GM18867 (cell line): ENCODE measurements around the gene RFESD.
A peak's percentile ranks its signal among the peaks of the same experiment; 100 is the strongest.
"Not testable (repeated sequence)": the region's sequence is repeated elsewhere in the genome, so short reads cannot be mapped to it uniquely, and the experiment has no call there.

Experiments used
- ATAC-seq: cut with Tn5 transposase; IDR thresholded peaks from one replicate; pipeline ENCODE4 v1.9.1; 2021; ENCODE audit warnings: mild to moderate bottlenecking, moderate library complexity; ENCODE audit not compliant: unreplicated experiment

Gene RFESD

DNA sequence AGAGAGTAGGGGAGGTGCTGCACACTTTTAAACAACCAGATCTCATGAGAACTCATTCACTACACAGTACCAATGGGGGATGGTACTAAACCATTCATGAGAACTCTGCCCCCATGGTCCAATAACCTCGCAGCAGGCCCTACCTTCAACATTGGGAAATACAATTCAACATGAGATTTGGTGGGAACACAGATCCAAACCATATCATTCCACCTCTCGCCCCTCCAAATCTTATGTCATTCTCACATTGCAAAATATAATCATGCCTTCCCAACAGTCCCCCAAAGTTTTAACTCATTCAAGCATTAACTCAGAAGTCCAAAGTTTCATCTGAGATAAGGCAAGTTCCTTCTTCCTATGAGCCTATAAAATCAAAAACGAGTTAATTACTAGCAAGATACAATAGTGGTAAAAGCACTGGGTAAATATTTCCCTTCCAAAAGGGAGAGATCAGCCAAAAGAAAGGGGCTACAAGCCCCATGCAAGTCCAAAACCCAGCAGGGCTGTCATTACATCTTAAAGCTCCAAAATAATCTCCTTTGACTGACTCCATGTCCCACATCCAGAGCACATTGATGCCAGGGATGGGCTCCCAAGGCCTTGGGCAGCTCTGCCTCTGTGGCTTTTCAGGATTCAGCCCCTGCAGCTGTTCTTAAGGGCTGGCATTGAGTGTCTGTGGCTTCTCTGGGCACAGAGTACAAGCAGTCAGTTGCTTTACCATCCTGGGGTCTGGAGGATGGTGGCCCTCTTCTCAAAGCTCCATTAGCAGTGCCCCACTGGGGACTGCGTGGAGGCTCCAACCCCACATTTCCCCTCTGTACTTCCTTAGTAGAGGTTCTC is 18.4 kb upstream of the RFESD start:
- ATAC-seq = no peak

DNA sequence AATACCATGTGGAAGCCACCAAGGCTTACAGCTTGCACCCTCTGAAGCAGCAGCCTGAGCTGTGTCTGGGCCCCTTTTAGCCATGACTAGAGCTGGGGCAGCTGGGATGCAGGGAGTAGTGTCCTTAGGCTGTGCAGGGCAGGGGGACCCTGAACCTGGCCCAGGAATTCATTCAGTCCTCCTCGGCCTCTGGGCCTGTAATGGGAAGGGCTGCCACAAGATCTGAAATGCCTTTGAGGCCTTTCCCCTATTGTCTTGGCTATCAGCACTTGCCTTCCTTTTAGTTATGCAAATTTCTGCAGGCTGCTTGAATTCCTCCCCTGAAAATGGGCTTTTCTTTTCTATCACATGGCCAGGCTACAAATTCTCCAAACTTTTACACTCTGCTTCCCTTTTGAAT is 17.6 kb upstream of the RFESD start:
- no peak for ATAC-seq

DNA sequence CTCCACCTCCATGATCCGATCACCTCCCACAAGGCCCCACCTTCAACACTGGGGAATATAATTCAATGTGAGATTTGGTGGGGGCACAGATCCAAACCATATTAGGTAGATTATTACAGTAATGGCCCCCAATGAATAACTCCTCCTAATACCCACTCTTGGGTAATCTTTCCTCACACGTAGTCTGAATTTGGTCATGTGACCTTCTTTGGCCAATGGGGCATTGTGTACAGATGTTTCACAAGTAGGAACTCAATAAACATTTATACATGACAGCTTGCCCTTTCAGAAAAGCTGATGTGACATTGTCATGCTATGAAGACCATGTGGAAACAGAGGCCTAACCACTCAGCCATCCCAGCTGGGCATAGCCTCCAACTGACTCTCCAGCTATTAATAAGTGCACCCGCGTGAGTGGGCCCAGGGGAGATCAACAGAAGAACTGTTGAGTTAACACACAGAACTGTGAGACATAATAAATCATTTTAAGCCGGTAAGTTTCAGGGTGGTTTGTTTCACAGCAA is 16.1 kb upstream of the RFESD start:
- no peak for ATAC-seq

DNA sequence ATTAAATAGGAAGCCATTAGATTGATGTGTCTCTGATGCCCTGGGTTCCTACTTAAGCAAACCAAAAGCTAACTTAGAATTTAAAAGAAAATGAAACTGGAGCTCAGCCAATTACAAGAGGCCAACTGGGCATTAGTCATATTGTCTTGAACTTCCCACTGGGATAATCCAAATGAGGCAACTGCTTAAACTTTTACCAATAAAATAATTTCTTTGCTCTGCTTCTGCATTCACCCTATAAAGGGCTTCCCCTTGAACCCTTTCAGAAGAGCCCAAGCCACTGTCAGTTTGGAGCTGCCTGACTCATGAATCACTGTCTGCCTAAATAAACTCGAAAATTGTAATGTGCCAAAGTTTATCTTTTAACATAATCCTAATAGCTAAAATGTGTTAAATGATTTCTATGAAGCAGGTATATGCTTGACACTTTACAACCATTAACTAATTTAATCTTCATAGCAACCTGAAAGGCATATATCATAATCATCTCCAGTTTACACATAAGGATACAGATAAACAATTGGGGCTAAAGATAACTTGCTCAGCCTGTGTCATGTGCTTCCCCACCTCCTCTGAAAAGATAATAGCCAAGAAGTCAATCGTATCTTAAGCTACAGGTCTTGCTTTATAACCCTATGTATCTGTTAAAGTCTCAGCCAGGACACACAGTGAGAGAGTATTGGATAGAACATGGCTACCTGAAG is 15.2 kb upstream of the RFESD start:
- no peak for ATAC-seq

DNA sequence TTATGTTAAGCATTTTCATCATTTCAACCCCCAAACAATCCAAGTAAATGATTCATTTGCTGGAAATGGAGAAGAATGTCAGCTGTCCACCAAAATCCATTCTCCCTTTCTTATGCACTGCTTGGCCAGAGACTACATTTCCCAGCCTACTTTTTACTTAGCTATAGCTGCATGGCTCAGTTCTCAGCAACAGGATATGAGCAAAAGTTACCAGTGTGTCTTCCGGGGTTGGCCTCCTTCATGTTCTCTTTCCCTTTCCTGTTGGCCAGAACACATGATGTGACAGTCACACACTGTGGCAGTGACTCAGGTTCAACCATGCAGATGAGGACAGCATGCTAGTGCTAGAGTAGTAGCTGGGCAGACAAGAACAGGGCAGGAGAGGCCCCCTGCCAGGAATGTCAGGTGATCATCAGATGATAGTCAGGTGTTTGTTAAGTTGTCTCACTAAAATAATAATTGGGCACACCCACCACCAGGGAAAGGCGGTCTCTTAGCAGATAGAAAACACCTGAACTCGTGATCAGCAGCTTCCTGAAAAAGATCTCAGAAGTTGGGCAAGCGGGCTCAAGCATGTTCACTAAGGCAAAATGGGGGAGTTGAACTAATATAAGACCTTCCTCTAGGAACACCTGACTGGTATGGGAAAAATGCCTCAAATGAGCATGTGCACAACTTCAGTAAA is 14.4 kb upstream of the RFESD start:
- ATAC-seq = peak; percentile 90

DNA sequence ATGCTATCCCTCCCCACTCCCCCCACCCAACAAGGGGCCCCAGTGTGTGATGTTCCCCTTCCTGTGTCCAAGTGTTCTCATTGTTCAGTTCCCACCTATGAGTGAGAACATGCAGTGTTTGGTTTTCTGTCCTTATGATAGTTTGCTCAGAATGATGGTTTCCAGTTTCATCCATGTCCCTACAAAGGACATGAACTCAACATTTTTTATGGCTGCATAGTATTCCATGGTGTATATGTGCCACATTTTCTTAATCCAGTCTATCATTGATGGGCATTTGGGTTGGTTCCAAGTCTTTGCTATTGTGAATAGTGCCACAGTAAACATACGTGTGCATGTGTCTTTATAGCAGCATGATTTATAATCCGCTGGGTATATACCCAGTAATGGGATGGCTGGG is 13.6 kb upstream of the RFESD start:
- not testable (repeated sequence) for ATAC-seq

DNA sequence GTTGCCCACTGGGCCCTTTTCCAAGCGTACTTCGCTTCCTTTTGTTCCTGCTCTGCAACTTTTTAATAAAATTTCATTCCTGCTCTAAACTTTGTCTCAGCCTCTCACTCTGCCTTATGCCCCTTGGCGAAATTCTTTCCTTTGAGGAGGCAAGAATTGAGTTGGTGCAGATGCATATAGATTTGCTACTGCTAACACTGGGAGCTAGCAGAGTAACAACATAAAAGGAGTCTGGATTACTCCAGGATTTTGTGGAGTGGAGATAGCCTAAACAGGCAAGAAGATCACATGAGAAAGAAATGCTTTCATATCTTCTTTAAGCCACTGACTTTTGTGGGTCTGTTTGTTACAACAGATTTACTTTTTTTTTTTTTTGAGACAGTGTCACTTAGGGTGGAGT is 12.9 kb upstream of the RFESD start:
- ATAC-seq = no peak

DNA sequence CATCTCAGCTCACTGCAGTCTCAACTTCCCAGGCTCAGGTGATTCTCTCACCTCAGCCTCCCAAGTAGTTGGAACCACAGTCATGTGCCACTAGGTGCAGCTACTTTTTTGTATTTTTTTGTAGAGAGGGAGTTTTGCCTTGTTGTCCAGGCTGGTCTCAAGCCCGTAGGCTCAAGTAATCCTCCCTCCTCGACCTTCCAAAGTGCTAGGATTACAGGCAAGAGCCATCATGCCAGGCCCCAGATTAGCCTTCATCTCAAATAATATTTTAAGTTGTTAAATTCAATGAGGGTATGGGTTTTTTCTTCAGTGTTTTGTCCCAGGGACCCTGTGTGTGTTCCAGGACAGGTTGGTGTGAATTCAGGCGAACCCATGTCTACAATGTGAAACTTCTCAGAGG is 12.5 kb upstream of the RFESD start:
- ATAC-seq = no peak

DNA sequence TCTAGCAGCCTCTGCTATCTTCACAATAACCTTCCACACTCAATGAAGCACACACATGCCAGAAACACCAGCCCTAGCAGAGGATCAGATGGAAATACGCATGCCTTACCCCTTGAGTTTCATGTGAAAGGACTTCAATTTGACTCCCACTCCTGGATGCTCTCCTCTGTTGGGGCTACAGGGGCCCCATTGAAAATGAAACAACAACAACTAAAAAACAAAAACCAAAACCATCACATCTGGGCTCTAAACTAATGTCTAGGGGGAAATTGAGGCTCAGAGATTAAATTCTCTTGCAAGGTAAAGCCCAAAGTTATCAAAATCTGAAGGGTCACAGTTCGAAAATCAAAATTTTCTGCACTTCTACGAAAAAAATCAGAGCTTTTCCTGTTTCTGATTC is 7.9 kb upstream of the RFESD start:
- ATAC-seq = no peak

DNA sequence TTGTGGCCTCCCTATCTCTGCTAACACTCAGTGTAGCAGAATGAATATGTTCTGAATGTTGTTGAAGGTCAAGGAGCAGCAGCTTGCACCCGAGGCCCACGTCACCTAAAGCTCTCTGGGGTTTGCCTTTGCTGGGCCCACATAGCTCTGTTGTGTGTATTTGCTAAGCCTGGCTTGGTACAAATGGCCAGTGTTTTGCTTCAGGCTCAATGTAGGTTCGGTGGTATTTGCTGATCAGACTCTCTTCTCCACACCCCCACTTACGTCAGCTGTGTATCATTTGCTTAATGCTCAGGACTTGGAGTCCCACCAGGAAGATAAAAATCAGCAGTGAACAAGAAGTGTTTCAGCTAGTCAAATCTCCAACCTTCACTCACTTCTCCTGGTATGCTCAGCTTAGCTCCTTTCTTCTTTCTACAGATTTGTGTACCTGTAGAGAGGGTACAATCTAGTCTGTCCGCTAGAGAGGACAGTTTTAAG is 4.8 kb upstream of the RFESD start:
- ATAC-seq = no peak

DNA sequence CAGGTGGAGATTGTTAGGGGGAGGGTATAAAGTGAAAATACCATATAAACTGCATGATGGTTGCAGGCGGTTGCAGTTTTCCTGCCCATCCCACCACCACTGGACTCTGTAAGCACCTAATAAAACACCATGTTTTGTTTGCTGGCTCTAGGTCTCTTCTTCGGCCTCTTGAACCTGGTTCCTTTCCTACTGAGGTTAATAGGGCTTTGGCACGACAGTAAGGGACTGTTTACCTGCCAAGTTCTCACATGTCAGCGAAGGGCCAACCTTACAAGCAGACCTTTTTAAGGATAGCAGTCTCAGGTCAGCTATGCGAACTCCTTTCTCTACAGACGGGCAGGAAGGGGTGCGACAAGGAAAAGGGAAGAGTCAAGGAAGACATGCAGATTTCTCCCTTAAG is 3.4 kb upstream of the RFESD start:
- ATAC-seq = no peak

DNA sequence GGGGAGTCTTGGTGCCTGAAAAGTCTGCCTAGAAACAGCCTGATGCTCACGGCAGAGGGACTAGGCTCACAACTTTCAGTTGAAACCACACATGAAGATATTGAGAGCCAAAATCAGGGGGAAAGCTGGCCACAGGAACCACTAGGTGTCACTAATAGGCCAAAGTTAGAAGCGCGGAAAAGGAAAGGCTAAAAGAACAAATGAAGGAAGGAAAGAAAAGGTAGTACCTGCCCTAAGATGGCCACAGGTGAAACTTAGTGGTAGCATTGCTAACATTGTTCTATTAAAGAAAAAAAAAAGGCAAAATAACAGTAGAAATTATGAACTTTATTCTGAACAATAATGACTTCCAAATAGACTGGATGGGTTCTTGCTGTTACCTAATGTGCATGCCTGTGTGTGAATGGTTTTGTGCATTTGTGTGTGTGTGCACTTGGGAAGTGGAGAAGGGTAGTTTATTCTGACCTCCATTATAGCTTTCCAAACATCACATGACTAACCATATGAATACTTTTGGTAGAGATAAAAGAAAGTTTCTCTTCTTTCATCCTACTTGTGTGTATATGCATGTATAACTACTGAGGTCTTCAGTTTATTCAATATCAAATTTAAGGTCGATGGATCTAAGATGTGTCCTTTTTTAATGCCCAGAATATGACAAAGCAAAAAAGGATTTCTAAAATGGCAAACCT is 2.1 kb upstream of the RFESD start:
- ATAC-seq = peak; percentile 35

DNA sequence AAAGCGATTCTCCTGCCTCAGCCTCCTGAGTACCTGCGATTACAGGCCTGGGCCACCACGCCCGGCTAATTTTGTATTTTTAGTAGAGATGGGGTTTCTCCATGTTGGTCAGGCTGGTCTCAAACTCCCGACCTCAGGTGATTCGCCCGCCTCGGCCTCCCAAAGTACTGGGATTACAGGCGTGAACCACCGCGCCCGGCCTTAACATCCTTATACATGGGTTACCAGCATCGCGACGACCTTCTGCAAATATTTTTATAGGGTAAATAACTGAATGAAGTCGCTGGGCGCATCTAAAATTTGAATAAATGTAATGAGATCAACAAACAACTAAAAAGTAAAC is 380 bp upstream of the RFESD start:
- ATAC-seq = not testable (repeated sequence)

DNA sequence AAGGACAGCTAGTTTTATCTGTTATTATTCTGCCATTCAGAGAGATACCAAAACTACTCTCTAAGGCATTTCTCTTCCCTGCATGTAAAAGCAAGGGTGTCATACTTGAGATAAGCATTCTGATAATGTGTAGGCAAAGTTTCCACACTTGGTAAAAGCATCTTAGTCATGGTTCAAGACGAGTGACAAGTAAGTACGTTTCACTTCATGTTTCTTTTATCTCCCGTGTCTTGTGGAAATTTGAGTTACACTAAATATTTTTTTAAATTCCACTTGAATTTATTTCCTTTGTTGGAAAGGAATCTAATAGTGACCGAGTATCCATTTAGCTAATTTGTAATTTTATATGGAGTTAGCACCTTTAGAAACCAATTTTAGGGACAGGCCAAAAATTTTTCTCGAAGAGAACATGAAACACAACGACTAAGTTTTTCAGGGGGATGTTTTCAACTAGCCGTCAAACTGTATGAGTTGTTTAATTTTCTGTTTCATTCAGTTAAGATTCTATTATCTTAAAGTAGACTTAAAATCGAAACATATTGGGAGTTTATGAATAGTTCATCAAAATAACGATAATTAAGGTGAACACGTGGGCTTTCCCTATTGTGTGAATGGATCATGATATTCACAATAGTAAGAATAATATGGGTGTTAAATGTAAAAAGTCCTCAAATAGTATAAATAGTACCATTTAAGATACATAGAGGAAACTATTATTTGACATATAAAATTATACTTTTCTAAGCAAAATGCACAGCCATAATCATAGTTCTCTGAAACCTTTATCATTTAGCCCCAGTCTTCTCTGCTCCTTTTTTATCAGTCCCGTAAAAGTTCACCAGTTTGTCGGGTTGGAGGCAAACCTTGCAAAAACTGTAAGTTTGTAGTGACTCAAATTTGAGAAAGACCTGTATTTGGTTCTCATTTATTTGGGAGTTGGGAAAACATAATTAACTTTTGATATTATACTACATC is 1.6 kb downstream of the RFESD start:
- ATAC-seq = no peak

DNA sequence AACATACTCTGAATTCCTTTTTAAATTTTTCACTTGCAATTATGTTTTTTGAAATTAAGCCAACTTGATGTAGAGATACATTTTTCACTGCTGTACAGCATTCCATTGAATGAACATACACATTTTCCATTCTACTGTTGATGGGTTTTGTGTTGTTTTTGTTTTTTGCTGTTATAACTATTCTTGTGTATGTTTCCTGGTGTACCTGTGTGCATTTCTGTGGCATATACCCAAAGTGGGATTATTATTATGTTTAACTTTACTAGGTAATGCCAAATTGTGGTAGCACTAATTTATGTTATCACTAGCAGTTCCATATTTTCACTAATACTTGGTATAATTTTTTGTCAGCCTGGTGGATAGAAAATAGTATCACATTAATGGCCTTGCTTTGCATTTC is 2.7 kb downstream of the RFESD start:
- no peak for ATAC-seq

DNA sequence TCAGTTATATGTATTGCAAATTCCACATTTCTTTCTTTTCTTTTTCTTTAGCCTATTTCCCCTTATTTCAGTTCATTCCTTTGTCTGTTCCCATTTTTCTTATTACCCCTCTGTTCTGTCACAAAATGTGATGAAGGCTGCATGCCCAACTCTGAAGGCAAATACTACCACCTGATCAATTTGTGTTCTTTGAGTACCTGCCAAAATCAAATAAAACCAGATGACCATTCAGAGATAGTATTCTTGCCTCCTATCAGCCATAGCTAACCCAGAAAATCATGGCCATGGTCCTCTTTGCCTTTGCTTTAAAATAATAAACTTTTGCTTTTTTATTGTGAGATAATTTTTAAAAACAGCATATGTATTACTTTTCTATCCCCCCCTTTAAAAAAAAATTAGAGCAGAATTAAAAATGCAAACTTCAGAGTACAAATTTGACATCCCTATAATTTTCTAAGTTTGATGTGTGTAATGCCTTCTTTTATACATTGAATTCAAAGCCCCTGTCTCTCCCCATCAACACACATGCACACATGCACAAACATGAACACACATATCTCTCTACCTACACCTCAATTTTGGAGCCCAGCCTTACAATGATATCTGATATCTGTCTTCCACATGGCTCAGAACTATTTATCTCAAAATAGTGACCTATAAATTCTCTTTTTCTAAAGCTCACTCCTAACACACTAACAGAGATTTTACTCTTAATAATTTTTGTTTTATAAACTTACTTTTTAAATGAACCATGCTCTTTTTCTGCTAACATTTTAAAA is 3.5 kb downstream of the RFESD start:
- no peak for ATAC-seq

DNA sequence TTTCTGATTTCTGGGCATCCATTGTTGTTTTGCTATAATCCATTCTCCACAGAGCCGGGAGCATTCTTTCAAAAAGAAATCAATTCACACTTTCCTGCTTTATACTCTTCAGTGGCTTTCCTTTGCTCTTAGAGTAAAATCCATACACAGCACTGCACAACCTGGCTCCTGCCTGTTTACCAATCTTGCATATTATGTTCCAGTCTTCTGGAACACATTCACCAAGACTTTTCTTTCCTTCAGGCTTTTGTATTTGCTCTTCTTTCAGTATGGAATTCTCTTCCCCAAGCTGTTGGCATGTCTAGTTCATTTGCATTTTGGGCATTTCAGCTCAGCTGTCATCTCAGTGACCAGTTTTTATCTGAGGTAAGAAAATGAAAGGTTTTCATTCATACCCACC is 6.3 kb downstream of the RFESD start:
- no peak for ATAC-seq

DNA sequence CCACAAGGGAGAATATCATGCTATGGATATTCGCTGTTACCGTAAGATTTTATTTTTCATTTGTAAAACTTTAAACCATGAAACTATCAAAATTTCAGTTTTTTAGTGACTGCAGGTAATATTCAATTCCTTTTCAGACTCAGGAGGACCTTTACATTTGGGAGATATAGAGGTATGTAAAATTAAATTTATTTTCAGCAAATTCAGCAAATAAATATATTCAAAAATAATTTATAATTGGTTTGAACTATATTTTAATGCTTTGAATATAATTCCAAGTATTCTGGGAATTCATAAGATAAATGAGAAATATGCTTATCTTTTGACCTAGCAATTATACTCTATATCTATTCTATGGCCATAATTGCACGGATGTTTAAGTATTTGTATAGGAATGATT is 7.6 kb downstream of the RFESD start:
- no peak for ATAC-seq

DNA sequence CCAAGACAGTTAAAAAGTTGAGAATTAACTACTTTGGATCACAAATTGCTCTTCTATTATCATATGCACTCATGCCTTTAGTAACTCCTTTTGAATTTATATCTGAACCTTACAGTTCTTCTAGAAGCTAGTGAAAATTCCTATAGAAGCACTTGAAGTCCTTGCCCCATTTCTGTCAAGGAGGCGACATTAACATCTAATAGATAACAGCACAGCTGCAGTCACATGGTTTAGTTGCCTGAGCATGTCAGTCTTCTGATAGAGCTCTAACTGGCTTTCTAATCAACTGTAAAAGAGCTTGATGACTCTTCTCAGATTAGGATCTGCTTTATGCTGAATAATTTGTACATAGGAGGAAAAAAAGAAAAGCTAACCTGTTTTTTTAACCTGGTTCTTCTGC is 9.0 kb downstream of the RFESD start:
- no peak for ATAC-seq
